ENCODE results near the gene BICD1.

Gene BICD1

DNA sequence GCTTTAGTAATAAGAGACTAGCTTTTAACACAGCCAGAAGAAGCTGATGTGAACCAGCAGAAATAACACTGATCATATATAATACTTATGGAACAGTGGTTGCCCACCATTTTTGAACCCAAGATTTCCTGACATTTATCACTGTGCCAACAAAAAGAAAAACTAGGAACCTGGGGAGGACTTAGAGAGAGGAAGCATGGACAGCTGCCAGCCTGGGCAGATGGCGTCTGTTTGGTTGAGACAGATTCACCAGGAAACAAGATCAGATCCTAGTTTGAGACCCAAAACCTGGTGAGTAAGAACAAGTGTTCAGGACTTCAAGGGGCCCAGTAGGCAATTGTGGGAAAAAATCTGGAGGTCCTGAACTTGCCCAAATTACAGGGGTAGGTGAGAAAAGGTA is 95.3 kb downstream of the BICD1 start:
- H3K27me3 ChIP-seq (ENCODE audit: control insufficient read depth, insufficient read depth, low read length, poor library complexity, severe bottlenecking) = no peaks in the 10 kb centered on the region
- no peaks in the 10 kb centered on the region for H3K4me1 ChIP-seq (ENCODE audit: control insufficient read depth, insufficient read depth, low read length)
- no peaks in the 10 kb centered on the region for H3K9me3 ChIP-seq (ENCODE audit: control insufficient read depth, low read length)
- 97 to 98% methylated on average over 1 of the region's 1 CpG for WGBS, 2 experiments
- no peak overlapping the region for H3K27ac ChIP-seq (ENCODE audit: insufficient read depth, low read depth, low read length, poor library complexity, severe bottlenecking)
- H3K36me3 ChIP-seq (ENCODE audit: control insufficient read depth, insufficient read depth, low read length) = no peaks in the 10 kb centered on the region
- H3K4me3 ChIP-seq (ENCODE audit: insufficient read depth, low read depth, low read length) = no peak overlapping the region

DNA sequence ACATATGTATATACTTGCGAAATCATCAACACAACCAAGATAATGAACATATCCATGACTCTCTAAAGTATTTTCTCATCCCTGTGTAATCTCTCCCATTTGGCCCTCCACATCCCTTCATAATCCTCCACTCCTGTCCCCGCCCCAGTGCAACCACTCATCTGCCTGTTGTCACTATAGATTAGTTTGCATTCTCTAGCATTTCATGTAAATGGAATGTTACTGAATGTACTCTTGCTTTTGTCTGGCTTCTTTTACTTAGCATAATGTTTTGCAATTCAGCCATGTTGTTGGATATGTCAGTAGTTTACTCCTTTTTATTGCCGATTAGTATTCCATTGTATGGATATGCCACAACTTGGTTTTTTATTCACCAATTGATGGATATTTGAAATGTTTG is 99.1 kb downstream of the BICD1 start:
- Histone ChIP-seq H3K9me3 (ENCODE audit: control insufficient read depth, low read length) (no peaks in the 10 kb centered on the region), H3K27ac (ENCODE audit: insufficient read depth, low read depth, low read length, poor library complexity, severe bottlenecking) (no peak overlapping the region), H3K4me1 (ENCODE audit: control insufficient read depth, insufficient read depth, low read length) (no peaks in the 10 kb centered on the region), H3K4me3 (ENCODE audit: insufficient read depth, low read depth, low read length) (no peak overlapping the region), H3K27me3 (ENCODE audit: control insufficient read depth, insufficient read depth, low read length, poor library complexity, severe bottlenecking) (no peaks in the 10 kb centered on the region), H3K36me3 (ENCODE audit: control insufficient read depth, insufficient read depth, low read length) (no peaks in the 10 kb centered on the region)
- WGBS, 2 experiments = 93 to 100% methylated on average over 3 of the region's 3 CpGs

DNA sequence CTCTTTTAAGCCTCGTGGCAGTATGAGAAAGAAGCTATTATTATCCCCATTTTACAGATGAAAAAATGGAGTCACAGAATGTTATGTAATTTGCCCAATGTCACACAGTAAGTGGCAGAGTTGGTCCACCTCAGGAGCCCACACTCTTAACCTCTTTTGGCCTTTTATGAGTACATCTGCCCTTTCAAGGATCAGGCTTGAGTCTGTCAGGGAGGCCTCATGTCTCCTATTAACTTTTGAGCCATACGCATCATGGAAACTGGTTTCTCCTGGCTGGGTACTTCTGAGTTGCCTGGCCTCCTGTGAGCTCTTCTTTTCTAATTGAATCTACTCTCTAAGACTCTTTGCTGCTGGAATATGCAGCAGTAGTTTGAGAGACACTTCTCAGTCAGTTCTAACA is 101.7 kb downstream of the BICD1 start:
- H3K27me3 ChIP-seq (ENCODE audit: control insufficient read depth, insufficient read depth, low read length, poor library complexity, severe bottlenecking) = no peaks in the 10 kb centered on the region
- 87 to 98% methylated on average over 2 of the region's 2 CpGs for WGBS, 2 experiments
- no peak overlapping the region for H3K27ac ChIP-seq (ENCODE audit: insufficient read depth, low read depth, low read length, poor library complexity, severe bottlenecking)
- no peaks in the 10 kb centered on the region for H3K36me3 ChIP-seq (ENCODE audit: control insufficient read depth, insufficient read depth, low read length)
- H3K9me3 ChIP-seq (ENCODE audit: control insufficient read depth, low read length) = no peaks in the 10 kb centered on the region
- H3K4me1 ChIP-seq (ENCODE audit: control insufficient read depth, insufficient read depth, low read length) = no peaks in the 10 kb centered on the region
- no peak overlapping the region for H3K4me3 ChIP-seq (ENCODE audit: insufficient read depth, low read depth, low read length)

DNA sequence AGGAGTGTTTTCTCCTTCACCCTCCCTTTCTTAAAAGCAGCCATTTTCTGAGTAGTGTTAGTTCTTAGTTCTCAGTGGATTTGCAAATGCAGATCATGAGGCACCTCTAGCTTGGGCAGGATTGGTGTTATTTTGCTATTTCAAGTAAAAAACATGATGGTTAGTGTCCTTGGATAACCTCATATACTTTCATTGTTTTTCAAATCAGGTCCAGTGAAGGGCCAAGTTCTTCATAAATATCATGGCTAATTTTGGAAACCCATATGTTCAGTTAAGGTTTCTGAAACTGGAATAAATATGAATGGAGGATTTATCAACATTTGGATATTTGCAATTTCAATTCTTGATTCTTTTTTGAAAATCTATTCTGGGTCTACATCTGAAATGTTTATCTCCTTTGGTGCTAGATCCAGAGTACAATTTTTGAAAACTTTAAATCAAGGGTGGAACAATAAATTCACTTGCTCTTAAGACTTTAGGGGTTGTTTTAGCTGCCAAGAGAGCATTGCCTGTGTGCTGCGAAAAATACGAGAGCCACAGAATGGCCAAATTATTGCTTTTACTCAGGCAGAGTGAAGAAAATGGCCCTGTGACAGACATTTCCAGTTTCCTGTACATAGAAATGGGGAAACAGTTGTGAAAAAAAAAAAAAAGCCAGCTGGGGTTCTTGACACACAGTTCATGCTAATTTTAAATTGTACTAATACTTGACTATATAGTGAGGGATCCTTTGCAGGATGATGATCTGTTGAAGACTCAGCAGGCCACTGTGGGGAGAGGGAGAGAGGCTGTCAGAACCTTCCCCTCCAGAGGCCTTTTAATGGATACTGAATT is 104.6 kb downstream of the BICD1 start:
- Histone ChIP-seq H3K36me3 (ENCODE audit: control insufficient read depth, insufficient read depth, low read length) (no peaks in the 10 kb centered on the region), H3K27me3 (ENCODE audit: control insufficient read depth, insufficient read depth, low read length, poor library complexity, severe bottlenecking) (no peaks in the 10 kb centered on the region), H3K27ac (ENCODE audit: insufficient read depth, low read depth, low read length, poor library complexity, severe bottlenecking) (no peak overlapping the region), H3K4me3 (ENCODE audit: insufficient read depth, low read depth, low read length) (no peak overlapping the region), H3K4me1 (ENCODE audit: control insufficient read depth, insufficient read depth, low read length) (no peaks in the 10 kb centered on the region), H3K9me3 (ENCODE audit: control insufficient read depth, low read length) (no peaks in the 10 kb centered on the region)
- 96% methylated on average over 2 of the region's 2 CpGs for WGBS, 2 experiments

DNA sequence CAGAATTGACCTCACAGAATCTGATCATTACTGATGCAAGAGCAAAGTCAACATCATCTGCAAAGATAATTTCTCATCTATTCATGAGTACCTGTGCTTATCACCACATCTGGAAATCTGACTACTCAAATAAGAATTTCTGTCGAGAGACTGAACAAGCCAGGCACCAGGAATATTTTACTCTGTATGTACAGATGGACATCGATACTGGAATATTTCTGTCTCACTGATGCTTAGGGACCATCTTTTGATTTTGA is 105.2 kb downstream of the BICD1 start:
- Histone ChIP-seq H3K9me3 (ENCODE audit: control insufficient read depth, low read length) (no peaks in the 10 kb centered on the region), H3K4me3 (ENCODE audit: insufficient read depth, low read depth, low read length) (no peak overlapping the region), H3K4me1 (ENCODE audit: control insufficient read depth, insufficient read depth, low read length) (no peaks in the 10 kb centered on the region), H3K27me3 (ENCODE audit: control insufficient read depth, insufficient read depth, low read length, poor library complexity, severe bottlenecking) (no peaks in the 10 kb centered on the region), H3K27ac (ENCODE audit: insufficient read depth, low read depth, low read length, poor library complexity, severe bottlenecking) (no peak overlapping the region), H3K36me3 (ENCODE audit: control insufficient read depth, insufficient read depth, low read length) (no peaks in the 10 kb centered on the region)
- 96 to 97% methylated on average over 2 of the region's 2 CpGs for WGBS, 2 experiments

DNA sequence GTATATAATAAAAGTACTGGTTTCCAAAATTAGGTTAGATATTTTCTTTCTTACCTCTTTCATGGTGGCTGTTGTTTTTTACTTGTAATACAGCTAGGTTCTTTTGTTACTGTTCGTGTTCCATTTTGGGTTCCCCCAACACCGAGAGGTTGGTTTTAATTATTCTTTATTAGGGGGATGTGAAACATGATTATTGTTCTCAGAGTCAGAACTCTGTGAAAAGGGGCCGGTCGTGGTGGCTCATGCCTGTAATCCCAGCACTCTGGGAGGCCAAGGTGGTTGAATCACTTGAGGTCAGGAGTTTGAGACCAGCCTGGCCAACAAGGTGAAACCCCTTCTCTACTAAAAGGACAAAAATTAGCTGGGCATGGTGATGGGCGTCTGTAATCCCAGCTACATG is 108.1 kb downstream of the BICD1 start:
- no peaks in the 10 kb centered on the region for H3K36me3 ChIP-seq (ENCODE audit: control insufficient read depth, insufficient read depth, low read length)
- no peaks in the 10 kb centered on the region for H3K27me3 ChIP-seq (ENCODE audit: control insufficient read depth, insufficient read depth, low read length, poor library complexity, severe bottlenecking)
- no peak overlapping the region for H3K27ac ChIP-seq (ENCODE audit: insufficient read depth, low read depth, low read length, poor library complexity, severe bottlenecking)
- no peak overlapping the region for H3K4me3 ChIP-seq (ENCODE audit: insufficient read depth, low read depth, low read length)
- no peaks in the 10 kb centered on the region for H3K9me3 ChIP-seq (ENCODE audit: control insufficient read depth, low read length)
- WGBS, 2 experiments = 92 to 97% methylated on average over 5 of the region's 5 CpGs
- H3K4me1 ChIP-seq (ENCODE audit: control insufficient read depth, insufficient read depth, low read length) = no peaks in the 10 kb centered on the region

DNA sequence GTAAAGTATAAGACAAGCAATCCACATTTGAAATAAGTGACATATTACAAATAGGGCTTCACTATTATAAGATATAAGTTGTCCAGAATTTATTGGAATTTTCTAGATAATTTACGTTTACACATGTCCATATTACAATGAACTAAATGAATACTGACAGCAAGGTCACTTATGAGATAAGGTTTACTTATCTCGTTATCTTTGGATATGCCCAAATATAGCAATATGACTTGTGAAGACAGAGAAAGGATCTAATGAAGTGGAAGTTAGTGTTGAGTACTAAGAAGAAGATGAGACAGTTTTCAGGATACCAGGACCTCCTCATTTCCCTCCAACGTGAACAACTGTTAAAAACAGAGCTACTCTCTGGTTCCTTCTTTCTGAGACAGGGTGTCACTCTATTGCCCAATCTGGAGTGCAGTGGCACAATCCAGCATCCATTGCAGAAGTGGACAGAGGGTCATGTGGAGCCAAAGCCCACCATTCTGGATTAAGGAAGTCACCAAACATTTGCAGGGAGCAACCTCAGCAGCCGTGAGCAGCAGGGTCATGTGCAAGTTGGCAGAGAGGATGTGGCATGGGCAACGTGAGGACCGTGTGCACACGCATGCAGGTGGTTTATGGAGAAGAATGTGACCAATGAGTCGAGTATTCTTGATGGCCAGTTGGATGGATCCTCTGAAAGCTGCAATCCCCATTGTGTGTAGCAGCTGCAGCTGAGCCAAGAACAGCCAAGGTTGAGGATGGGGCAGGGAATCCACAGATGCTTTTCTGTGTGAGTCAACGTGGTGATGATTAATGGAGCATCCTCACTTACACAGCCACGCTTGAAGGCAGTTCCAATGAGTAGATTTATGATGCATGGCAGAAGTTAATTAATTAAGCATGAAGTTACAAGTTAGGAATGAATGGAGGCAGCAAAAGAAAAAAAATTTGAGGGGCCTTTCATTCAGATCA is 111.0 kb downstream of the BICD1 start:
- H3K9me3 ChIP-seq (ENCODE audit: control insufficient read depth, low read length) = no peaks in the 10 kb centered on the region
- no peaks in the 10 kb centered on the region for H3K27me3 ChIP-seq (ENCODE audit: control insufficient read depth, insufficient read depth, low read length, poor library complexity, severe bottlenecking)
- H3K36me3 ChIP-seq (ENCODE audit: control insufficient read depth, insufficient read depth, low read length) = no peaks in the 10 kb centered on the region
- no peak overlapping the region for H3K27ac ChIP-seq (ENCODE audit: insufficient read depth, low read depth, low read length, poor library complexity, severe bottlenecking)
- no peaks in the 10 kb centered on the region for H3K4me1 ChIP-seq (ENCODE audit: control insufficient read depth, insufficient read depth, low read length)
- WGBS, 2 experiments = 94 to 96% methylated on average over 9 of the region's 10 CpGs
- no peak overlapping the region for H3K4me3 ChIP-seq (ENCODE audit: insufficient read depth, low read depth, low read length)

DNA sequence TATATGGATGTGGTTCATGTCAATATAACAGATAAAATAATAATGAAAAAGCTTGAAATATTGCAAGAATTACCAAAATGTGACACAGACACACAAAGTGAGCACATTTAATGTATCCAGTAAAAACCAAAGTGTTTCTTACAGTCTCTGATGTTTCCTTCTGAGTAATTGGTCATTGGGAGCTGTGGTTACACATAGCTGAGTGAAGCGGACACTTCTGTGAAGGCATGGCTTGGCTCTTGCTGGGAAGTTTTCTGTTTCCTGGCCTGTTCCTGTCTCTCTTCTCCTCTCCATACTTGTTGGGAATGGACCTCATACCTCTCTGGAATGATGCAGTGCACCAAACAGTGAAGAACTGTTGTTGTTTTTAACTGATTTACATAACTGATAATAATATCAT is 117.3 kb downstream of the BICD1 start:
- no peak overlapping the region for H3K27ac ChIP-seq (ENCODE audit: insufficient read depth, low read depth, low read length, poor library complexity, severe bottlenecking)
- no peak overlapping the region for H3K4me3 ChIP-seq (ENCODE audit: insufficient read depth, low read depth, low read length)
- H3K9me3 ChIP-seq (ENCODE audit: control insufficient read depth, low read length) = no peaks in the 10 kb centered on the region
- WGBS, 2 experiments = 100% methylated on average over 1 of the region's 1 CpG
- H3K27me3 ChIP-seq (ENCODE audit: control insufficient read depth, insufficient read depth, low read length, poor library complexity, severe bottlenecking) = no peaks in the 10 kb centered on the region
- H3K4me1 ChIP-seq (ENCODE audit: control insufficient read depth, insufficient read depth, low read length) = no peaks in the 10 kb centered on the region
- H3K36me3 ChIP-seq (ENCODE audit: control insufficient read depth, insufficient read depth, low read length) = no peaks in the 10 kb centered on the region

DNA sequence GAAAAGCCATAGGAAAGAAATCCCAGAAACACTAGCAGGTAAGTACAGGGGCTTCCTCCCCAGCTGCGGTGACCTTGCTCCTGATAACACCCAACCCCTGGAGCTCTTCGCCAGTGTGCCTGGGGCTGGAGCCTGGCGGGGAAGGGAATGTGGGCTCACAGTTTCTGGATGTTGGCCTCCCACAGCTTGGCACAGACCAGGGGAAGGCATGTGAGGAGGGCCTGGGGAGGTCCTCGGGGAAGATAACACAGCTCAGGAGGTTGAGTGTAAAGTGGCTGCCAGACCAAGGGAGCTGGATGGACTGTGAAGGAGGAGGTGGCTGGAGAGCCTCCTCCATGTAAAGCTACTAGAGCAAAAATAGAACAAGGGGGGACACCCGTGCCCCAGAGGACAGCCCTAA is 120.1 kb downstream of the BICD1 start:
- WGBS, 2 experiments = 77 to 78% methylated on average over 5 of the region's 5 CpGs
- Histone ChIP-seq H3K4me1 (ENCODE audit: control insufficient read depth, insufficient read depth, low read length) (no peaks in the 10 kb centered on the region), H3K36me3 (ENCODE audit: control insufficient read depth, insufficient read depth, low read length) (no peaks in the 10 kb centered on the region), H3K9me3 (ENCODE audit: control insufficient read depth, low read length) (no peaks in the 10 kb centered on the region), H3K27ac (ENCODE audit: insufficient read depth, low read depth, low read length, poor library complexity, severe bottlenecking) (no peak overlapping the region), H3K4me3 (ENCODE audit: insufficient read depth, low read depth, low read length) (no peak overlapping the region), H3K27me3 (ENCODE audit: control insufficient read depth, insufficient read depth, low read length, poor library complexity, severe bottlenecking) (no peaks in the 10 kb centered on the region)

DNA sequence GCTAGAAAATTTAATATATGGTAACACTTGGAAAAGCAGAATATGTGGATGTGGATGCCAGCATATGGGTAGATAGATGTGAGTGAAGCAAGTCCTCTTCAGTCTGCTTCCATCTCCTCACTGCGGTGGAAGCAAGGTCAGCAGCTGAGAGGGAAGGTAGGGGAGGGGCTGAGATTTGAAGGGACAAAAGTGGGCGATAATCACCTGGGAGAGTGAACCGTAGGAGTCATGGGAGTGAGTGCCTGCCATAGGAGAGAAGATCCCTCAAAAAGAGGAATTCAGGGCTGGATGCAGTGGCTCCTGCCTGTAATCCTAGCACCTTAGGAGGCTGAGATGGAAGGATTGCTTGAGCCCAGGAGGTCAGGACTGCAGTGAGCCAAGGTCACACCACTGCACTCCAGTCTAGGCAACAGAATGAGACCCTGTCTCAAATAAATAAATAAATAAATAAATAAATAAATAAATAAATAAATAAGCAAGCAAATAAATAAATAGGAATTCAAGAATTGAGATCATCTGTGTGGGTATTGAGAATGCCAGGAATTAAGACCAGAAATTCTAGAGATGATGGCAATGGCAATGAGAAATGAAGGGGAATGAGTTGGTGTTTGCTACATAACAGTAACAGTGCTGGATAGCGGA is 123.4 kb downstream of the BICD1 start:
- Histone ChIP-seq H3K4me1 (ENCODE audit: control insufficient read depth, insufficient read depth, low read length) (no peaks in the 10 kb centered on the region), H3K27me3 (ENCODE audit: control insufficient read depth, insufficient read depth, low read length, poor library complexity, severe bottlenecking) (no peaks in the 10 kb centered on the region), H3K9me3 (ENCODE audit: control insufficient read depth, low read length) (no peaks in the 10 kb centered on the region), H3K4me3 (ENCODE audit: insufficient read depth, low read depth, low read length) (no peak overlapping the region), H3K27ac (ENCODE audit: insufficient read depth, low read depth, low read length, poor library complexity, severe bottlenecking) (no peak overlapping the region), H3K36me3 (ENCODE audit: control insufficient read depth, insufficient read depth, low read length) (no peaks in the 10 kb centered on the region)
- WGBS, 2 experiments = 79 to 80% methylated on average over 4 of the region's 4 CpGs

Data from ectodermal cell (in vitro differentiated cells).